ENCODE data around the gene EFCC1.

- TF ChIP-seq CTCF (conservative IDR thresholded peaks at IDR 0.05; ENCODE audit: low read length) (no peak), EZH2phosphoT487 (IDR thresholded peaks at IDR 0.05; ENCODE audit: borderline replicate concordance, low read depth, low read length) (no peak)
Measured at GRCh38 chr3:129056451-129057173, 55.5 kb downstream of the EFCC1 start.

Data from OCI-LY7 (cell line).